Glutamatergic neuron (in vitro differentiated cells): Measurements from ENCODE around the gene UTP4. TPM values are rescaled to one million over a fixed set of nuclear protein-coding genes. Genes with fewer than 3 reads are reported as not detected.

Source experiments
- DNase-seq: peaks from one replicate; pipeline ENCODE4 v3.0.0; 2022
- H3K27ac Mint-ChIP-seq: one replicate; pipeline ENCODE4 v1.8.0; 2020; ENCODE audit warnings: mild to moderate bottlenecking, mixed read lengths, inconsistent platforms; ENCODE audit not compliant: unreplicated experiment
- H3K27me3 Mint-ChIP-seq: one replicate; pipeline ENCODE4 v1.8.0; 2020; ENCODE audit warnings: mild to moderate bottlenecking, moderate library complexity, mixed read lengths, inconsistent platforms; ENCODE audit not compliant: unreplicated experiment
- H3K36me3 Mint-ChIP-seq: one replicate; pipeline ENCODE4 v1.8.0; 2020; ENCODE audit warnings: mild to moderate bottlenecking, mixed read lengths, inconsistent platforms; ENCODE audit not compliant: unreplicated experiment
- H3K4me1 Mint-ChIP-seq: one replicate; pipeline ENCODE4 v1.8.0; 2020; ENCODE audit warnings: mild to moderate bottlenecking, low read depth, mixed read lengths, inconsistent platforms; ENCODE audit not compliant: unreplicated experiment
- H3K4me3 Mint-ChIP-seq: one replicate; pipeline ENCODE4 v1.8.0; 2020; ENCODE audit warnings: mild to moderate bottlenecking, mixed read lengths, inconsistent platforms; ENCODE audit not compliant: unreplicated experiment
- H3K9me3 Mint-ChIP-seq: one replicate; pipeline ENCODE4 v1.8.0; 2020; ENCODE audit warnings: mild to moderate bottlenecking, moderate library complexity, mixed read lengths, inconsistent platforms; ENCODE audit not compliant: unreplicated experiment
- total RNA-seq: library from RNA; stranded (reverse); fragmentation: NEBNext Ultra II Directional; extraction: Animal tissue kit (Norgen Biotek cat#: 25700); gene quantifications from one replicate; pipeline ENCODE4 v1.2.1, GENCODE V29; 2021; ENCODE audit not compliant: unreplicated experiment
- TF ChIP-seq, protein P1 (sequence below): fragments of 200-600 bp; sonication (generic); IDR thresholded peaks from one replicate; pipeline ENCODE4 v1.5.0; 2021; ENCODE audit not compliant: partially characterized antibody, unreplicated experiment

The UTP4 gene
- total RNA-seq, 1 donor from 2014 or later = 70.7 TPM

DNA sequence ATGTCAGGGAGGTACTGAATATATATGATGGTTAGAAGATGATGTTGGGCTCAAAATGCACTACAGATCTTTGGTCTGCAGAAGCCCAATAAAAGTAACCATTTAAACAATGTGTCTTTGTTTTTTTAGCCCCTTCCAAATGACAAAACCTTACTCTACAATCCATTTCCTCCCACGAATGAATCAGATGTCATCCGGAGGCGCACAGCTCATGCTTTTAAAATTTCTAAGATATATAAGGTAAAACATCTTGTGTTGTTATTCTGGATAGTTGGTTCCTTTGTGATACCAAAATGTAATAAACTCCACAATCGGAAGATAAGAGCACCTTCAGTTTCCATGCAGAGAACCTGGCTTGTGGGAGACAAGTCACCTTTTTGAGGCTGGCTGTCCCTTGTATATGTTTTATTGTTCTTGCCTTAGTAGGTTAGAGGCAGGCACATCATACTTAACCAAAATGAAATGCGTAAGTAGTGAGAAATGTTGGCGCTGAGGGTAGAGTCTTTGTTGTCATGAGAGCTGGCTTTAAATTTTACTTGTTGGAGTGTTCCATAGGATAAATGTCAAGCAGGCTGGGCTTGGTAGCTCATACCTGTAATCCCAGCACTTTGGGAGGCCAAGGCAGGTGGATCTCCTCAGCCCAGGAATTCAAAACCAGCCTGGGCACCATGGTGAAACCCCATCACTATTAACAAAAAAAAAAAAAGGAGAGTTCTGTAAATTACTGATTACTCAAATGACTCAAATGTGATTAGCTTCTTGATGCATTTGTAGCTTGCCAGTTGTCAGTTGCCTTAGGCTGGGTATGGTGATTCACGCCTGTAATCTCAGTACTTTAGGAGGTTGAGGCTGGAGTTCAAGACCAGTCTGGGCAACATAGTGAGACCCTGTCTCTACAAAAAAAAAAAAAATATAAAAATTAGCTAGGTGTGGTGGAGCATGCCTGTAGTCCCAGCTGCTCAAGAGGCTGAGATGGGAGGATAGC lies 34.8 kb downstream of the UTP4 start:
- Mint-ChIP-seq H3K4me1 (peaks cover 3% of the 10 kb centered on the region), H3K27me3 (peaks cover 2% of the 10 kb centered on the region), H3K36me3 (no peaks in the 10 kb centered on the region), H3K4me3 (no peak overlapping the region), H3K9me3 (no peaks in the 10 kb centered on the region), H3K27ac (no peak overlapping the region)
- TF ChIP-seq, protein P1, sequence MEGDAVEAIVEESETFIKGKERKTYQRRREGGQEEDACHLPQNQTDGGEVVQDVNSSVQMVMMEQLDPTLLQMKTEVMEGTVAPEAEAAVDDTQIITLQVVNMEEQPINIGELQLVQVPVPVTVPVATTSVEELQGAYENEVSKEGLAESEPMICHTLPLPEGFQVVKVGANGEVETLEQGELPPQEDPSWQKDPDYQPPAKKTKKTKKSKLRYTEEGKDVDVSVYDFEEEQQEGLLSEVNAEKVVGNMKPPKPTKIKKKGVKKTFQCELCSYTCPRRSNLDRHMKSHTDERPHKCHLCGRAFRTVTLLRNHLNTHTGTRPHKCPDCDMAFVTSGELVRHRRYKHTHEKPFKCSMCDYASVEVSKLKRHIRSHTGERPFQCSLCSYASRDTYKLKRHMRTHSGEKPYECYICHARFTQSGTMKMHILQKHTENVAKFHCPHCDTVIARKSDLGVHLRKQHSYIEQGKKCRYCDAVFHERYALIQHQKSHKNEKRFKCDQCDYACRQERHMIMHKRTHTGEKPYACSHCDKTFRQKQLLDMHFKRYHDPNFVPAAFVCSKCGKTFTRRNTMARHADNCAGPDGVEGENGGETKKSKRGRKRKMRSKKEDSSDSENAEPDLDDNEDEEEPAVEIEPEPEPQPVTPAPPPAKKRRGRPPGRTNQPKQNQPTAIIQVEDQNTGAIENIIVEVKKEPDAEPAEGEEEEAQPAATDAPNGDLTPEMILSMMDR = no peak
- no peak for DNase-seq

DNA sequence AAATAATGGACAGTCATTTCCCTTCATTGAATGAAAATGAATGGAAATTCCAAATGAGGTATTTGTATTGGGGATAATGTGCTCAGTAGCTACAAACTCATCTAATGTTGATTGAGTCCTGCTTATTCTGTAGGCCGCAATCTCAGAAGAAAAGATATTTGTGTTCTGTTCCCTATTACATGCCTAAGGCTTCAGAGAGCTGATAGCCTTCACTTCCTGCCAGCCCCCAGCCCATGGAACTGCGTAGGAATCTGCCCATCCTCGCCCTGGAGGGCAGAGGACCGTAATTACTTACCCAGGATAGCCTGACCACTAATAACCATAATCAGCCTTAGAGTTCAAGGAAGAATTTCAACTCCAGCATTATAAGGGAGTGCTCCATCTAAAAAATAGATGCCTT lies 36.6 kb downstream of the UTP4 start:
- TF ChIP-seq, protein P1 = no peak
- Mint-ChIP-seq H3K27ac (no peak overlapping the region), H3K27me3 (peaks cover 2% of the 10 kb centered on the region), H3K4me3 (no peak overlapping the region), H3K4me1 (peaks cover 3% of the 10 kb centered on the region), H3K36me3 (no peaks in the 10 kb centered on the region), H3K9me3 (no peaks in the 10 kb centered on the region)
- no peak for DNase-seq

DNA sequence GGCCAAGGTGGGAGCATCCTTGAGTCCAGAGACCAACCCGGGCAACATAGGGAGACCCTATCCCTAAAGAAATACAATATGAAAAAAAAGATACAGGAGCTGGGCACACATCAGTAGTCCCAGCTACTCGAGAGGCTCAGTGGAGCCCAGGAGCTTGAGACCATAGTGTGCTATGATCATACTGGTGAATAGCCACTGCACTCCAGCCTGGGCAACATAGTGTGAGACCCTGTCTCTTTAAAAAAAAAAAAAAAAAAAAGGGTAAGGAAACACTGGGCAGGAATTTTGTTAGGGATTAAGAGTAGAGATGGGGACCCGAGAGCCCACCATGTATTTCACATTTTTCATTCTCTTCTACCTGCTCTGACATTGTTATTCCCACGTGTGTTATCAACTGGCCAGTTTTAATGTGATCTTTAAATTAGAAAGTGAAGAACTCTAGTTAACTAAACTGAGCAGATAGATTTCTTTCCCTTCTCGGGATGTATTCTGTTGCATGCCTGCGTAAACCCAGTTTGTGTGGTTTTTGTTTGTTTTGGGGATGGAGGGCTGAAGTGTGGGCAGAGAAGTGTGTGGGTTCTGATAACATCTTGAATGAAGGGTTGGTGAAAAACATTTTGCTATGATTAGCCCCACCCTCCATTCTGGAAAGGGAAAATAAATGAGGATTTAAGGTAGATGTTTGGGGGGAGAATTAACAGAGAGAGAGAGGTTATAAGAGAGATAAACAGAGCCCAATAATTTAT lies 37.3 kb downstream of the UTP4 start:
- Mint-ChIP-seq H3K4me3 (no peak overlapping the region), H3K36me3 (no peaks in the 10 kb centered on the region), H3K27ac (no peak overlapping the region), H3K27me3 (peaks cover 2% of the 10 kb centered on the region), H3K9me3 (no peaks in the 10 kb centered on the region), H3K4me1 (peaks cover 3% of the 10 kb centered on the region)
- DNase-seq = no peak
- TF ChIP-seq, protein P1 = no peak

DNA sequence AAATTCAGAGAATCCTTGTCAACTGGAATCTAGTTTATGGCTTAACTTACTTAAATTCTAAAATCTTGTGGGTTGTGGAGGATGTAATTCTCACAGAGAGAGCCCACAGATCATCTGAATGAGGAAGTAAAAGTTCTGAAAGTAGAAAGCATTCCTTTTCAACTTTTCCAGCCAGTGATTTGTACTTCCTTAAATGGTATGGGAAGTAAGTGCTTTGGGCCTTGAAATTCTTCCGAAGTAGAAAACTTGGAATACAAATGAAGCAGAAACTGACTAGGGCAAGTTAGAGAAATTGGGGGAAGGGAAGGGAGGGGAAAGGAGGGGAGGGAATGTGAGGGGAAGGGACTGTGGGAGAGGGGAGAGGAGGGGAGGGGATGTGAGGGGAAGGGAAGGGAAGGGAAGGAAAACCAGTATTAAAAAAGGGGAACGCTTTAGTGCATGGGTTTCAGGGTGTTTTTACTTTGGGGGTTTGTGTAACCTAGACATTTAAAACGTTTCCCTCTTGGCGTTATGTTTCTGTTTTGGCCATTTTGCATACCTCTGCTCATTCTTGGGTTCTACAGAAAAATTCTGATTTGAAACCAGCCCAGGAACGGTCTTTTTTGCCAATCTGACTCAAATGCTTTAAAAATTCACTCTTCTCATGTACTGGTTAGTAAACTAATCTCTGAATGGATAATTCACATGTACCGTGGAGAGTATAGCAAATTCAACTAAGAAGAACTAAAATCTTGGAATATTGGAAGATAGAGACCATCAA lies 39.1 kb downstream of the UTP4 start:
- TF ChIP-seq, protein P1 = no peak
- Mint-ChIP-seq H3K27ac (no peak overlapping the region), H3K4me3 (no peak overlapping the region), H3K27me3 (peaks cover 2% of the 10 kb centered on the region), H3K36me3 (no peaks in the 10 kb centered on the region), H3K9me3 (no peaks in the 10 kb centered on the region), H3K4me1 (no peaks in the 10 kb centered on the region)
- DNase-seq = no peak
